A549 (cell line): Measurements from ENCODE around the gene HRC.
A peak's percentile ranks its signal among the peaks of the same experiment; 100 is the strongest.

Experiments
- CHD2 ChIP-seq: fragments of 150-350 bp; IDR thresholded peaks from 2 replicates; pipeline ENCODE4 v1.6.1; 2014; ENCODE audit warnings: low read length; ENCODE audit not compliant: partially characterized antibody
- CHD4 ChIP-seq: fragments of 200-600 bp; sonication (generic); IDR thresholded peaks from 2 replicates; pipeline ENCODE4 v1.6.1; 2016; ENCODE audit warnings: antibody characterized with exemption, mild to moderate bottlenecking, borderline replicate concordance
- JUN ChIP-seq, 2 experiments: fragments of >200 bp; sonication (Bioruptor Twin); formaldehyde crosslinking; IDR thresholded peaks; 2 replicates in 1 of 2; 3 replicates in 1 of 2; pipeline ENCODE4 v1.6.1; 2016 to 2017
- KDM5A ChIP-seq: fragments of 200-600 bp; sonication (generic); IDR thresholded peaks from 2 replicates; pipeline ENCODE4 v1.6.1; 2016; ENCODE audit warnings: antibody characterized with exemption, mild to moderate bottlenecking
- MAZ ChIP-seq: fragments of 150-350 bp; IDR thresholded peaks from 2 replicates; pipeline ENCODE4 v1.6.1; 2014; ENCODE audit warnings: antibody characterized with exemption, low read depth, low read length, borderline replicate concordance
- MYC ChIP-seq: IDR thresholded peaks from 2 replicates; pipeline ENCODE4 v1.6.1; 2012; ENCODE audit warnings: mild to moderate bottlenecking, inconsistent platforms, low read length, improper control_type of control experiment, borderline replicate concordance
- NPAS2 ChIP-seq: fragments of 250-450 bp; sonication (Bioruptor Pico); IDR thresholded peaks from 2 replicates; pipeline ENCODE4 v1.8.0; 2022; ENCODE audit warnings: mild to moderate bottlenecking, moderate library complexity, borderline replicate concordance
- POLR2A ChIP-seq: IDR thresholded peaks from 2 replicates; pipeline ENCODE4 v1.6.1; 2012; ENCODE audit warnings: mild to moderate bottlenecking, low read length
- RARB ChIP-seq: fragments of 250-450 bp; sonication (Bioruptor Pico); IDR thresholded peaks from 2 replicates; pipeline ENCODE4 v1.8.0; 2021; ENCODE audit warnings: mild to moderate bottlenecking, moderate library complexity
- TF ChIP-seq, protein P1 (sequence below): fragments of 150-350 bp; IDR thresholded peaks from 2 replicates; pipeline ENCODE4 v1.6.1; 2014; ENCODE audit warnings: low read depth, mild to moderate bottlenecking, low read length
- TF ChIP-seq, protein P2 (sequence below): fragments of 200-600 bp; sonication (generic); IDR thresholded peaks from 2 replicates; pipeline ENCODE4 v1.6.1; 2016; ENCODE audit warnings: antibody characterized with exemption, mild to moderate bottlenecking, moderate library complexity
- TF ChIP-seq, protein P3 (sequence below): fragments of >200 bp; sonication (Bioruptor Twin); formaldehyde crosslinking; IDR thresholded peaks from 3 replicates; pipeline ENCODE4 v1.5.1; 2016
- TF ChIP-seq, protein P4 (sequence below): IDR thresholded peaks from 2 replicates; pipeline ENCODE4 v1.6.1; 2012

DNA sequence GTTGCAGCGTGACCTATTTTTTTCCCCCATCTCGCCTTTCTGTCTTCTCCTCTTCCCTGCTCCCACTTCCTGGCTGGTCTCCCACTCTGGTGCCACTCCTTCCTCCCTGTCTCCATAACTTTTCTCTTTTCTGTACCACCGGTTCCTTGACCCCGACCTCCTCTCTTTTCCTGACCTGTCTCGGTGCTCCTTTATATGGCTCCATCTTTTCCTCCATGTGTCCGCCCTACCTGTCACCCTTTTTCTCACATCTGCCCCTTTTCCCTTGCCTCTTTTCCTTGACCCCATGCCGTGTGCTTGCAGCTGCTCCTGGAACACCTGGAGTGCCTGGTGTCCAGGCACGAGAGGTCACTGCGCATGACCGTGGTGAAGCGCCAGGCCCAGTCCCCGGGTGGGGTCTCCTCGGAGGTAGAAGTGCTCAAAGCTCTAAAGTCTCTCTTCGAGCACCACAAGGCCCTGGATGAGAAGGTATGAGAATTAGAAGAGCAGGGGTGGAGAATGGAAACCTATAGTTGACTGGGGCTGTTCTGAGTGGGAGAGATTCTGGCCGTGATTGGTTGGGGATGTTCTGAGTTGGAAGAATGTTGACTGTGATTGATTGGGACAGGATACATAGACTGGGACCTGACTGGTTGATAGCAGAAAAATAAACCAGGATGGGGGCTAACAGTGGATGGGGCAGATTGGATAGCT, 26.5 kb downstream of the HRC start:
- TF ChIP-seq JUN (IDR thresholded peaks at IDR 0.05) (no peak), POLR2A (0 out of 2 replicates have a peak, but pooled peaks have one; percentile 7), RARB (no peak), CHD4 (no peak), KDM5A (no peak), MAZ (no peak), NPAS2 (no peak), CHD2 (no peak), MYC (no peak)
- TF ChIP-seq, protein P1, sequence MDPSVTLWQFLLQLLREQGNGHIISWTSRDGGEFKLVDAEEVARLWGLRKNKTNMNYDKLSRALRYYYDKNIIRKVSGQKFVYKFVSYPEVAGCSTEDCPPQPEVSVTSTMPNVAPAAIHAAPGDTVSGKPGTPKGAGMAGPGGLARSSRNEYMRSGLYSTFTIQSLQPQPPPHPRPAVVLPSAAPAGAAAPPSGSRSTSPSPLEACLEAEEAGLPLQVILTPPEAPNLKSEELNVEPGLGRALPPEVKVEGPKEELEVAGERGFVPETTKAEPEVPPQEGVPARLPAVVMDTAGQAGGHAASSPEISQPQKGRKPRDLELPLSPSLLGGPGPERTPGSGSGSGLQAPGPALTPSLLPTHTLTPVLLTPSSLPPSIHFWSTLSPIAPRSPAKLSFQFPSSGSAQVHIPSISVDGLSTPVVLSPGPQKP, result no peak
- TF ChIP-seq, protein P2, sequence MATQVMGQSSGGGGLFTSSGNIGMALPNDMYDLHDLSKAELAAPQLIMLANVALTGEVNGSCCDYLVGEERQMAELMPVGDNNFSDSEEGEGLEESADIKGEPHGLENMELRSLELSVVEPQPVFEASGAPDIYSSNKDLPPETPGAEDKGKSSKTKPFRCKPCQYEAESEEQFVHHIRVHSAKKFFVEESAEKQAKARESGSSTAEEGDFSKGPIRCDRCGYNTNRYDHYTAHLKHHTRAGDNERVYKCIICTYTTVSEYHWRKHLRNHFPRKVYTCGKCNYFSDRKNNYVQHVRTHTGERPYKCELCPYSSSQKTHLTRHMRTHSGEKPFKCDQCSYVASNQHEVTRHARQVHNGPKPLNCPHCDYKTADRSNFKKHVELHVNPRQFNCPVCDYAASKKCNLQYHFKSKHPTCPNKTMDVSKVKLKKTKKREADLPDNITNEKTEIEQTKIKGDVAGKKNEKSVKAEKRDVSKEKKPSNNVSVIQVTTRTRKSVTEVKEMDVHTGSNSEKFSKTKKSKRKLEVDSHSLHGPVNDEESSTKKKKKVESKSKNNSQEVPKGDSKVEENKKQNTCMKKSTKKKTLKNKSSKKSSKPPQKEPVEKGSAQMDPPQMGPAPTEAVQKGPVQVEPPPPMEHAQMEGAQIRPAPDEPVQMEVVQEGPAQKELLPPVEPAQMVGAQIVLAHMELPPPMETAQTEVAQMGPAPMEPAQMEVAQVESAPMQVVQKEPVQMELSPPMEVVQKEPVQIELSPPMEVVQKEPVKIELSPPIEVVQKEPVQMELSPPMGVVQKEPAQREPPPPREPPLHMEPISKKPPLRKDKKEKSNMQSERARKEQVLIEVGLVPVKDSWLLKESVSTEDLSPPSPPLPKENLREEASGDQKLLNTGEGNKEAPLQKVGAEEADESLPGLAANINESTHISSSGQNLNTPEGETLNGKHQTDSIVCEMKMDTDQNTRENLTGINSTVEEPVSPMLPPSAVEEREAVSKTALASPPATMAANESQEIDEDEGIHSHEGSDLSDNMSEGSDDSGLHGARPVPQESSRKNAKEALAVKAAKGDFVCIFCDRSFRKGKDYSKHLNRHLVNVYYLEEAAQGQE, result no peak
- TF ChIP-seq, protein P3, sequence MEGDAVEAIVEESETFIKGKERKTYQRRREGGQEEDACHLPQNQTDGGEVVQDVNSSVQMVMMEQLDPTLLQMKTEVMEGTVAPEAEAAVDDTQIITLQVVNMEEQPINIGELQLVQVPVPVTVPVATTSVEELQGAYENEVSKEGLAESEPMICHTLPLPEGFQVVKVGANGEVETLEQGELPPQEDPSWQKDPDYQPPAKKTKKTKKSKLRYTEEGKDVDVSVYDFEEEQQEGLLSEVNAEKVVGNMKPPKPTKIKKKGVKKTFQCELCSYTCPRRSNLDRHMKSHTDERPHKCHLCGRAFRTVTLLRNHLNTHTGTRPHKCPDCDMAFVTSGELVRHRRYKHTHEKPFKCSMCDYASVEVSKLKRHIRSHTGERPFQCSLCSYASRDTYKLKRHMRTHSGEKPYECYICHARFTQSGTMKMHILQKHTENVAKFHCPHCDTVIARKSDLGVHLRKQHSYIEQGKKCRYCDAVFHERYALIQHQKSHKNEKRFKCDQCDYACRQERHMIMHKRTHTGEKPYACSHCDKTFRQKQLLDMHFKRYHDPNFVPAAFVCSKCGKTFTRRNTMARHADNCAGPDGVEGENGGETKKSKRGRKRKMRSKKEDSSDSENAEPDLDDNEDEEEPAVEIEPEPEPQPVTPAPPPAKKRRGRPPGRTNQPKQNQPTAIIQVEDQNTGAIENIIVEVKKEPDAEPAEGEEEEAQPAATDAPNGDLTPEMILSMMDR, result no peak
- TF ChIP-seq, protein P4, sequence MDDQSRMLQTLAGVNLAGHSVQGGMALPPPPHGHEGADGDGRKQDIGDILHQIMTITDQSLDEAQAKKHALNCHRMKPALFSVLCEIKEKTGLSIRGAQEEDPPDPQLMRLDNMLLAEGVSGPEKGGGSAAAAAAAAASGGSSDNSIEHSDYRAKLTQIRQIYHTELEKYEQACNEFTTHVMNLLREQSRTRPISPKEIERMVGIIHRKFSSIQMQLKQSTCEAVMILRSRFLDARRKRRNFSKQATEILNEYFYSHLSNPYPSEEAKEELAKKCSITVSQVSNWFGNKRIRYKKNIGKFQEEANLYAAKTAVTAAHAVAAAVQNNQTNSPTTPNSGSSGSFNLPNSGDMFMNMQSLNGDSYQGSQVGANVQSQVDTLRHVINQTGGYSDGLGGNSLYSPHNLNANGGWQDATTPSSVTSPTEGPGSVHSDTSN, result no peak
